Activated naive CD4-positive, alpha-beta T cell treated with anti-CD3 and anti-CD28 coated beads, Interleukin-2, amount 50 U/mL, for 72 hours (primary cell): ENCODE results near the gene ZNF19. TPM values are rescaled to one million over a fixed set of nuclear protein-coding genes. Genes with fewer than 3 reads are reported as not detected.
"Not testable (repeated sequence)": the region's sequence is repeated elsewhere in the genome, so short reads cannot be mapped to it uniquely, and the experiment has no call there.

Experiments used
- ATAC-seq, 2 donors: fragments of 150-1000 bp; cut with Tn5 transposase; 2 replicates each; pipeline ENCODE4 v1.10.0; 2021; ENCODE audit warnings: mild to moderate bottlenecking in 2 of 2, moderate library complexity in 2 of 2
- DNase-seq, 2 donors: peaks; one replicate each; pipeline ENCODE4 v3.0.0; 2021 to 2022; ENCODE audit warnings: low spot score in 2 of 2
- H3K27ac Mint-ChIP-seq, 2 donors: one replicate each; pipeline ENCODE4 v1.8.0; 2022; ENCODE audit warnings: mild to moderate bottlenecking in 2 of 2, mixed read lengths in 2 of 2
- H3K36me3 Mint-ChIP-seq, 2 donors: one replicate each; pipeline ENCODE4 v1.8.0; 2022; ENCODE audit warnings: mixed read lengths in 2 of 2
- H3K9me3 Mint-ChIP-seq, 2 donors: one replicate each; pipeline ENCODE4 v1.8.0; 2022; ENCODE audit warnings: mixed read lengths in 2 of 2
- total RNA-seq, 2 donors: library from RNA; stranded (reverse); gene quantifications; one replicate each; pipeline ENCODE4 v1.2.3, GENCODE V29; 2022

The ZNF19 gene
- total RNA-seq = 1 to 10 TPM; 1.1 to 2.4 TPM

GRCh38 chr16:71489122-71489521 lies at the start of gene ZNF19:
ZNF19 (minus strand) TSS chr16:71489324; CDS start chr16:71482114, 7,210 bp downstream.
- no peak within 1 kb of the TSS for H3K27ac Mint-ChIP-seq
- H3K36me3 Mint-ChIP-seq = no peaks in the 10 kb centered on the region
- DNase-seq = no peak
- no peaks in the 10 kb centered on the region for H3K9me3 Mint-ChIP-seq
- ATAC-seq = no peak

- Mint-ChIP-seq H3K36me3 (no peaks in the 10 kb centered on the region), H3K9me3 (no peaks in the 10 kb centered on the region), H3K27ac (no peak overlapping the region)
- ATAC-seq (peak; percentile 45 to 66), DNase-seq (peak in 1 of 2 donors; percentile 33)
Measured at GRCh38 chr16:71537643-71538042, 48.5 kb upstream of the ZNF19 start.

GRCh38 chr16:71536752-71537499 lies 47.8 kb upstream of the ZNF19 start:
- DNase-seq (no peak), ATAC-seq (no peak)
- H3K9me3 Mint-ChIP-seq = no peaks in the 10 kb centered on the region
- no peak overlapping the region for H3K27ac Mint-ChIP-seq
- no peaks in the 10 kb centered on the region for H3K36me3 Mint-ChIP-seq

GRCh38 chr16:71532366-71532765 lies 43.2 kb upstream of the ZNF19 start:
- no peak for DNase-seq
- no peaks in the 10 kb centered on the region for H3K9me3 Mint-ChIP-seq
- no peaks in the 10 kb centered on the region for H3K36me3 Mint-ChIP-seq
- no peak overlapping the region for H3K27ac Mint-ChIP-seq
- no peak for ATAC-seq

- H3K27ac Mint-ChIP-seq = no peak overlapping the region
- H3K9me3 Mint-ChIP-seq = no peaks in the 10 kb centered on the region
- DNase-seq = no peak
- no peak for ATAC-seq
- H3K36me3 Mint-ChIP-seq = no peaks in the 10 kb centered on the region
Measured at GRCh38 chr16:71528863-71529262, 39.7 kb upstream of the ZNF19 start.

GRCh38 chr16:71528257-71528656 lies 39.1 kb upstream of the ZNF19 start:
- Mint-ChIP-seq H3K36me3 (no peaks in the 10 kb centered on the region), H3K9me3 (no peaks in the 10 kb centered on the region), H3K27ac (no peak overlapping the region)
- no peak for ATAC-seq
- no peak for DNase-seq

- peak within 1 kb of the TSS in 1 of 2 donors; percentile 17 for H3K27ac Mint-ChIP-seq
- H3K9me3 Mint-ChIP-seq = no peaks in the 10 kb centered on the region
- DNase-seq (no peak), ATAC-seq (peak; percentile 39 to 47)
- no peaks in the 10 kb centered on the region for H3K36me3 Mint-ChIP-seq
Measured at GRCh38 chr16:71526111-71526631, 37.0 kb upstream of the ZNF19 start, which contains the start of gene CHST4. CHST4 (plus strand) TSS chr16:71526426; CDS start chr16:71536678, 10,252 bp downstream.

GRCh38 chr16:71524566-71525553 lies 35.7 kb upstream of the ZNF19 start:
- no peak for ATAC-seq

GRCh38 chr16:71520550-71520949 lies 31.4 kb upstream of the ZNF19 start:
- DNase-seq (no peak), ATAC-seq (no peak)
- Mint-ChIP-seq H3K9me3 (no peaks in the 10 kb centered on the region), H3K36me3 (no peaks in the 10 kb centered on the region), H3K27ac (no peak overlapping the region)

More at GRCh38 chr16:71524566-71525553, 35.7 kb upstream of the ZNF19 start:
- Mint-ChIP-seq H3K9me3 (no peaks in the 10 kb centered on the region), H3K36me3 (no peaks in the 10 kb centered on the region), H3K27ac (no peak overlapping the region)
- DNase-seq = no peak

GRCh38 chr16:71515026-71515425 lies 25.9 kb upstream of the ZNF19 start:
- ATAC-seq (no peak), DNase-seq (no peak)
- no peaks in the 10 kb centered on the region for H3K36me3 Mint-ChIP-seq
- no peaks in the 10 kb centered on the region for H3K9me3 Mint-ChIP-seq
- H3K27ac Mint-ChIP-seq = no peak overlapping the region

GRCh38 chr16:71514476-71514875 lies 25.4 kb upstream of the ZNF19 start:
- ATAC-seq (no peak), DNase-seq (no peak)
- Mint-ChIP-seq H3K36me3 (no peaks in the 10 kb centered on the region), H3K9me3 (no peaks in the 10 kb centered on the region), H3K27ac (no peak overlapping the region)

GRCh38 chr16:71513302-71513701 lies 24.2 kb upstream of the ZNF19 start:
- ATAC-seq (no peak), DNase-seq (no peak)
- no peaks in the 10 kb centered on the region for H3K36me3 Mint-ChIP-seq
- no peaks in the 10 kb centered on the region for H3K9me3 Mint-ChIP-seq
- no peak overlapping the region for H3K27ac Mint-ChIP-seq

- DNase-seq (no peak), ATAC-seq (no peak)
- H3K9me3 Mint-ChIP-seq = no peaks in the 10 kb centered on the region
- no peak overlapping the region for H3K27ac Mint-ChIP-seq
- no peaks in the 10 kb centered on the region for H3K36me3 Mint-ChIP-seq
Measured at GRCh38 chr16:71507061-71507460, 17.9 kb upstream of the ZNF19 start.

GRCh38 chr16:71504901-71505300 lies 15.8 kb upstream of the ZNF19 start:
- Mint-ChIP-seq H3K9me3 (no peaks in the 10 kb centered on the region), H3K27ac (no peak overlapping the region), H3K36me3 (no peaks in the 10 kb centered on the region)
- DNase-seq (no peak), ATAC-seq (no peak)

GRCh38 chr16:71504051-71504450 lies 14.9 kb upstream of the ZNF19 start:
- DNase-seq, H3K36me3 Mint-ChIP-seq, ATAC-seq, H3K27ac Mint-ChIP-seq, H3K9me3 Mint-ChIP-seq: not testable (repeated sequence)

GRCh38 chr16:71501547-71501946 lies 12.4 kb upstream of the ZNF19 start:
- Mint-ChIP-seq H3K9me3 (no peaks in the 10 kb centered on the region), H3K27ac (no peak overlapping the region), H3K36me3 (no peaks in the 10 kb centered on the region)
- no peak for ATAC-seq
- DNase-seq = no peak

- no peak for DNase-seq
- Mint-ChIP-seq H3K36me3 (no peaks in the 10 kb centered on the region), H3K27ac (no peak overlapping the region), H3K9me3 (no peaks in the 10 kb centered on the region)
- no peak for ATAC-seq
Measured at GRCh38 chr16:71500964-71501363, 11.8 kb upstream of the ZNF19 start.
